Measurements from ENCODE around the gene MSH3. TPM values are rescaled to one million over a fixed set of nuclear protein-coding genes. Genes with fewer than 3 reads are reported as not detected.

MSH3 gene
- total RNA-seq: 10 to 100 TPM; 10.0 to 24.6 (median 14.4) TPM
- polyA plus RNA-seq: 10 to 100 TPM in 1 of 3 donors, 1 to 10 TPM in 2; 2.8 to 10.6 (median 3.1) TPM
- long read RNA-seq, donor 1, full-length matches to known transcripts: 1 of 1 reads
- long read RNA-seq, donor 1, partial matches to known transcripts: 0 of 1 reads
- long read RNA-seq, donor 1, other reads (novel, unspliced or antisense): 0 of 1 reads
- long read RNA-seq, donor 2: 0 reads
- long read RNA-seq, donor 3, full-length matches to known transcripts: 3 of 3 reads
- long read RNA-seq, donor 3, partial matches to known transcripts: 0 of 3 reads
- long read RNA-seq, donor 3, other reads (novel, unspliced or antisense): 0 of 3 reads
- long read RNA-seq, donor 4, partial matches to known transcripts: 10 of 10 reads
- long read RNA-seq, donor 4, other reads (novel, unspliced or antisense): 0 of 10 reads
- long read RNA-seq, donor 5, full-length matches to known transcripts: 14 of 15 reads
- long read RNA-seq, donor 5, partial matches to known transcripts: 1 of 15 reads
- long read RNA-seq, donor 5, other reads (novel, unspliced or antisense): 0 of 15 reads
- long read RNA-seq, donor 6, full-length matches to known transcripts: 1 of 7 reads
- long read RNA-seq, donor 6, partial matches to known transcripts: 4 of 7 reads
- long read RNA-seq, donor 6, other reads (novel, unspliced or antisense): 2 of 7 reads
- long read RNA-seq, donor 7: 0 reads
- long read RNA-seq, donor 8, partial matches to known transcripts: 7 of 7 reads
- long read RNA-seq, donor 8, other reads (novel, unspliced or antisense): 0 of 7 reads
- long read RNA-seq, donor 9: 0 reads
- long read RNA-seq, donor 10: 0 reads

DNA sequence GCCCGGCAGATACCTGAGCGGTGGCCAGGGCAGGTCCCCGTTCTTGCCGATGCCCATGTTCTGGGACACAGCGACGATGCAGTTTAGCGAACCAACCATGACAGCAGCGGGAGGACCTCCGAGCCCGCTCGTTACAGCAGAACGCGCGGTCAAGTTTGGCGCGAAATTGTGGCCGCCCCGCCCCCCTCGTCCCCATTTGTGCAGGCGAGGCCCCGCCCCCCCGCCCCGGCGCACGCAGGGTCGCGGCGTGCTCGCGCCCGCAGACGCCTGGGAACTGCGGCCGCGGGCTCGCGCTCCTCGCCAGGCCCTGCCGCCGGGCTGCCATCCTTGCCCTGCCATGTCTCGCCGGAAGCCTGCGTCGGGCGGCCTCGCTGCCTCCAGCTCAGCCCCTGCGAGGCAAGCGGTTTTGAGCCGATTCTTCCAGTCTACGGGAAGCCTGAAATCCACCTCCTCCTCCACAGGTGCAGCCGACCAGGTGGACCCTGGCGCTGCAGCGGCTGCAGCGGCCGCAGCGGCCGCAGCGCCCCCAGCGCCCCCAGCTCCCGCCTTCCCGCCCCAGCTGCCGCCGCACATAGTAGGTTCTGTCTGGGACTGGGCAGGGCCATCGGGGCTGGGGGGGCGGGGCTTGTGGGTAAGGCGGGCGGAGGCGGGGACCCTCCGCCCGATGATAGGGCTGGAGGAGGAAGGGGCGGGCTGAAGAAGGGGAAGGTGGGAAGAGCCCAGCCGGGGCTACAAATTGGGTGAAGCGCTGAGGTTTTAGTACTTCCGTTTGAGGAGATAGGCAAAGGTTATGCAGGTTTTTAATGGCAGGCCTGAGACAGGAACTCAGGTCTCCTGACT lies at the start of gene MSH3, which contains the start of gene DHFR:
MSH3 (plus strand) TSS at position 262 of the 840 bp plus-strand sequence; CDS start at position 338, 76 bp downstream.
DHFR (minus strand) TSS at position 593 of the 840 bp plus-strand sequence; CDS start at position 99, 494 bp downstream.
- DNase-seq: peak; percentile 86 to 93 (median 89)
- H3K36me3 ChIP-seq (replicated peaks in 1 of 2): peaks cover 0 to 26% of the 10 kb centered on the region in 2 donors
- peak; percentile 39 to 71 for TF ChIP-seq POLR2A (IDR thresholded peaks at IDR 0.05)
- TF ChIP-seq, protein P1, sequence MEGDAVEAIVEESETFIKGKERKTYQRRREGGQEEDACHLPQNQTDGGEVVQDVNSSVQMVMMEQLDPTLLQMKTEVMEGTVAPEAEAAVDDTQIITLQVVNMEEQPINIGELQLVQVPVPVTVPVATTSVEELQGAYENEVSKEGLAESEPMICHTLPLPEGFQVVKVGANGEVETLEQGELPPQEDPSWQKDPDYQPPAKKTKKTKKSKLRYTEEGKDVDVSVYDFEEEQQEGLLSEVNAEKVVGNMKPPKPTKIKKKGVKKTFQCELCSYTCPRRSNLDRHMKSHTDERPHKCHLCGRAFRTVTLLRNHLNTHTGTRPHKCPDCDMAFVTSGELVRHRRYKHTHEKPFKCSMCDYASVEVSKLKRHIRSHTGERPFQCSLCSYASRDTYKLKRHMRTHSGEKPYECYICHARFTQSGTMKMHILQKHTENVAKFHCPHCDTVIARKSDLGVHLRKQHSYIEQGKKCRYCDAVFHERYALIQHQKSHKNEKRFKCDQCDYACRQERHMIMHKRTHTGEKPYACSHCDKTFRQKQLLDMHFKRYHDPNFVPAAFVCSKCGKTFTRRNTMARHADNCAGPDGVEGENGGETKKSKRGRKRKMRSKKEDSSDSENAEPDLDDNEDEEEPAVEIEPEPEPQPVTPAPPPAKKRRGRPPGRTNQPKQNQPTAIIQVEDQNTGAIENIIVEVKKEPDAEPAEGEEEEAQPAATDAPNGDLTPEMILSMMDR (IDR thresholded peaks at IDR 0.05): peak in 2 of 6 experiments; percentile 13 to 21
- H3K27me3 ChIP-seq: no peaks in the 10 kb centered on the region
- H3K4me1 ChIP-seq (replicated peaks in 1 of 2): peaks cover 6 to 20% of the 10 kb centered on the region in 2 donors
- intact Hi-C loops (cut with DNase I): no loop called here
- peak within 1 kb of the TSS; percentile 50 to 99 (median 92) for H3K4me3 ChIP-seq
- WGBS, 4 donors: 0 to 2% (median 1%) methylated on average over 9 to 74 of the region's 74 CpGs
- H3K9me3 ChIP-seq (replicated peaks in 1 of 3): no peaks in the 10 kb centered on the region
- H3K27ac ChIP-seq: peak within 1 kb of the TSS; percentile 57 to 98 (median 93)

- TF ChIP-seq, protein P1 (IDR thresholded peaks at IDR 0.05): no peak
- TF ChIP-seq POLR2A (IDR thresholded peaks at IDR 0.05): no peak
- DNase-seq: no peak
- H3K27me3 ChIP-seq: no peaks in the 10 kb centered on the region
- intact Hi-C loops (cut with DNase I): no loop called here
- H3K4me1 ChIP-seq (replicated peaks in 1 of 2): no peaks in the 10 kb centered on the region
- peaks cover 0 to 4% of the 10 kb centered on the region in 2 donors for H3K36me3 ChIP-seq (replicated peaks in 1 of 2)
- H3K4me3 ChIP-seq: no peak overlapping the region
- no peak overlapping the region for H3K27ac ChIP-seq
- no peaks in the 10 kb centered on the region for H3K9me3 ChIP-seq (replicated peaks in 1 of 3)
Measured at GRCh38 chr5:80607343-80607742, 47.1 kb upstream of the MSH3 start.

DNA sequence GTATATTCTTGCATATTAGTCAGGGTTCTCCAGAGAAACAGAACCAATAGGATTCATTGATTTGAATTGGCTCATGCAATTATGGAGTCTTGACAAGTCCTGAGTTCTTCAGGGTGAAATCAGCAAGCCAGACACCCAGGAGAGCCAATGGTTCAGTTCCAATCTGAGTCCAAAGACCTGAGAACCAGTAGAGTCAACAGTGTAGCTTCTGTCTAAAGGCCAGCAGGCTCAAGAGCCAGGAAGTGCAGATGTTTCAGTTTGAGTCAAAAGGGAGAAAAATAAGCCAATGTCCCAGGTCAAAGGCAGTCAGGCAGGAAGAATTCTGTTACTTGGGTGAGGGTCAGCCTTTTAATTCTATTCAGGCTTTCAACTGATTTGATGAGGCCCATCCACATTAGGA lies 46.6 kb upstream of the MSH3 start:
- Histone ChIP-seq H3K9me3 (replicated peaks in 1 of 3) (no peaks in the 10 kb centered on the region), H3K27ac (no peak overlapping the region), H3K4me3 (no peak overlapping the region), H3K36me3 (replicated peaks in 1 of 2) (peaks cover 0 to 4% of the 10 kb centered on the region in 2 donors), H3K27me3 (no peaks in the 10 kb centered on the region), H3K4me1 (replicated peaks in 1 of 2) (no peaks in the 10 kb centered on the region)
- no peak for DNase-seq
- intact Hi-C loops (cut with DNase I): no loop called here
- no peak for TF ChIP-seq POLR2A (IDR thresholded peaks at IDR 0.05)
- TF ChIP-seq, protein P1 (IDR thresholded peaks at IDR 0.05): no peak
